Measurements from ENCODE around the gene CHID1.

DNA sequence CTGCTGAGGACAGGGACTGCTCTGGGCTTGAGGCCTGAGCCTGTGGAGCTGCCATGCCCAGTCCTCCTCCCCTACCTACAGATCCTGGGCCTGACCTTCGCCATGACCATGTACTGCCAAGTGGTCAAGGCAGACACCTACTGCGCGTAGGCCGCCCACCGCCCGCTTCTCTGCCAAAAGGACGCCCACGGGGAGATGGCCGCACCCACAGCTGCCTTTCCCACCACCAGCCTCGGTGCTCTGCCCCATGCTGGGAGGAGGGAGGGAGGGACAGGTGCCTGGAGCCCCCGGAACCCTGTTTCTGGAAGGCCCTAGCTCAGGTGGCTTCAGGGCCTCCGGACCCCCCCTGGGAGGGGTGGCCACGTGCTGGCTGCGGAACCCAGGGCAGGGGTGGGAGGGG, 44.1 kb downstream of the CHID1 start:
- no peak for TF ChIP-seq CTCF (IDR thresholded peaks at IDR 0.05)
- TF ChIP-seq POLR2AphosphoS5 (IDR thresholded peaks at IDR 0.05): no peak

Measured in breast epithelium (tissue), 3 donors.